IMR-90 (cell line): ENCODE results near the gene PLCB4. TPM values are rescaled to one million over a fixed set of nuclear protein-coding genes. Genes with fewer than 3 reads are reported as not detected.

ENCODE experiments used
- ATAC-seq: fragments of 200-7000 bp; cut with Tn5 transposase; 2 replicates; pipeline ENCODE4 v1.9.1; 2020; ENCODE audit warnings: low read depth, mild to moderate bottlenecking, moderate library complexity
- BruUV-seq: library from RNA; stranded (reverse); fragments of 400-500 nt; replicated peaks from 2 replicates; lab custom pipeline; 2021; lab: Mats Ljungman, UMichigan
- CTCF ChIA-PET: fragments of 300-600 bp; formaldehyde crosslinking; extraction: SDS; loops from one replicate; lab custom pipeline; 2021; ENCODE audit warnings: antibody characterized with exemption; lab: Yijun Ruan, JAX
- POLR2A ChIA-PET: fragments of 300-600 bp; sonication (Branson Sonifier 250); formaldehyde crosslinking; loops from one replicate; lab custom pipeline; 2022; ENCODE audit warnings: antibody characterized with exemption; ENCODE audit not compliant: unreplicated experiment; lab: Charles Lee
- DNase-seq: peaks from one replicate; pipeline ENCODE4 v3.0.0; 2013
- H2AFZ ChIP-seq: replicated peaks from 2 replicates; pipeline ENCODE3; 2013; ENCODE audit warnings: low read length, mild to moderate bottlenecking; ENCODE audit not compliant: poor library complexity
- H2AK5ac ChIP-seq: 2 replicates; pipeline ENCODE4 v1.6.1; 2013; ENCODE audit warnings: low read depth, low read length, inconsistent platforms
- H2AK9ac ChIP-seq: replicated peaks from 2 replicates; pipeline ENCODE3; 2013; ENCODE audit warnings: mild to moderate bottlenecking, low read depth, low read length, moderate library complexity; ENCODE audit not compliant: poor library complexity
- H2BK120ac ChIP-seq: 2 replicates; pipeline ENCODE4 v1.6.1; 2013; ENCODE audit warnings: low read depth, low read length, inconsistent platforms
- H2BK15ac ChIP-seq: 3 replicates; pipeline ENCODE4 v1.6.1; 2013; ENCODE audit warnings: low read depth, low read length, inconsistent platforms
- H2BK20ac ChIP-seq: 2 replicates; pipeline ENCODE4 v1.6.1; 2013; ENCODE audit warnings: low read depth, mild to moderate bottlenecking, inconsistent platforms, low read length, moderate library complexity
- H2BK5ac ChIP-seq: 2 replicates; pipeline ENCODE4 v1.6.1; 2013; ENCODE audit warnings: mild to moderate bottlenecking, low read depth, low read length, inconsistent platforms; ENCODE audit not compliant: poor library complexity, severe bottlenecking
- H3K14ac ChIP-seq: replicated peaks from 2 replicates; pipeline ENCODE4 v1.6.1; 2013; ENCODE audit warnings: low read depth, low read length, inconsistent platforms
- H3K18ac ChIP-seq: 2 replicates; pipeline ENCODE4 v1.6.1; 2013; ENCODE audit warnings: low read depth, low read length, control low read depth
- H3K23ac ChIP-seq: 2 replicates; pipeline ENCODE4 v1.6.1; 2013; ENCODE audit warnings: low read depth, low read length, inconsistent platforms
- H3K27ac ChIP-seq: 2 replicates; pipeline ENCODE4 v1.5.1; 2013; ENCODE audit warnings: mild to moderate bottlenecking, control low read depth, low read length; ENCODE audit not compliant: insufficient read depth
- H3K27me3 ChIP-seq: 2 replicates; pipeline ENCODE4 v1.6.1; 2013; ENCODE audit warnings: low read length; ENCODE audit not compliant: control insufficient read depth, insufficient read depth
- H3K36me3 ChIP-seq: 2 replicates; pipeline ENCODE4 v1.6.1; 2013; ENCODE audit warnings: low read length, mixed read lengths; ENCODE audit not compliant: control insufficient read depth, insufficient read depth
- H3K4ac ChIP-seq: 2 replicates; pipeline ENCODE4 v1.6.1; 2013; ENCODE audit warnings: low read depth, low read length, inconsistent platforms
- H3K4me1 ChIP-seq: 2 replicates; pipeline ENCODE4 v1.6.1; 2013; ENCODE audit warnings: low read length, mixed read lengths; ENCODE audit not compliant: control insufficient read depth, insufficient read depth
- H3K4me2 ChIP-seq: 2 replicates; pipeline ENCODE4 v1.6.1; 2013; ENCODE audit warnings: low read depth, mild to moderate bottlenecking, control low read depth, low read length, moderate library complexity
- H3K4me3 ChIP-seq: 2 replicates; pipeline ENCODE4 v1.5.1; 2013; ENCODE audit warnings: low read depth, mild to moderate bottlenecking, control low read depth, low read length, moderate library complexity; ENCODE audit not compliant: insufficient read depth
- H3K56ac ChIP-seq: 2 replicates; pipeline ENCODE4 v1.6.1; 2013; ENCODE audit warnings: low read length, inconsistent platforms; ENCODE audit not compliant: insufficient read depth; ENCODE audit errors: extremely low read depth
- H3K79me1 ChIP-seq, 2 experiments: 2 replicates each; pipeline ENCODE4 v1.6.1; 2013; ENCODE audit warnings: low read length in 2 of 2, inconsistent platforms in 1 of 2, low read depth in 1 of 2
- H3K9ac ChIP-seq: 2 replicates; pipeline ENCODE4 v1.6.1; 2013; ENCODE audit warnings: low read depth, low read length, control low read depth
- H3K9me1 ChIP-seq: 2 replicates; pipeline ENCODE4 v1.6.1; 2013; ENCODE audit warnings: low read length, inconsistent platforms; ENCODE audit not compliant: insufficient read depth
- H3K9me3 ChIP-seq: 2 replicates; pipeline ENCODE4 v1.6.1; 2013; ENCODE audit warnings: low read length; ENCODE audit not compliant: control insufficient read depth, insufficient read depth
- H4K20me1 ChIP-seq: 2 replicates; pipeline ENCODE4 v1.6.1; 2013; ENCODE audit warnings: low read length, inconsistent platforms; ENCODE audit not compliant: insufficient read depth
- H4K5ac ChIP-seq: 2 replicates; pipeline ENCODE4 v1.6.1; 2013; ENCODE audit warnings: mild to moderate bottlenecking, low read depth, low read length, control low read depth
- H4K8ac ChIP-seq, 2 experiments: 2 replicates each; pipeline ENCODE4 v1.6.1; 2013; ENCODE audit warnings: low read depth in 2 of 2, low read length in 2 of 2, control low read depth in 1 of 2, inconsistent platforms in 1 of 2
- H4K91ac ChIP-seq: 2 replicates; pipeline ENCODE4 v1.6.1; 2013; ENCODE audit warnings: low read depth, low read length, inconsistent platforms; ENCODE audit not compliant: insufficient read depth
- SMC3 ChIP-seq: fragments of 150-350 bp; IDR thresholded peaks from 2 replicates; pipeline ENCODE4 v1.6.1; 2016; ENCODE audit warnings: low read depth, mild to moderate bottlenecking, antibody characterized with exemption, low read length, moderate library complexity
- WGBS, 2 experiments: methylation state at CpG; one replicate each; pipeline versions ENCODE4 v1.1.5 to v1.1.7; 2013; ENCODE audit warnings: missing lambda C conversion rate in 2 of 2; ENCODE audit not compliant: insufficient read length in 1 of 2; ENCODE audit errors: extremely low coverage in 2 of 2; 5-methylcytosine and 5-hydroxymethylcytosine counted together
- dilution Hi-C: fragments of 300-500 bp; cut with HindIII; formaldehyde crosslinking; loops from one replicate; pipeline ENCODE4 v1.14.3; 2018; ENCODE audit warnings: low sequenced_read_pairs; ENCODE audit not compliant: unreplicated experiment
- in situ Hi-C: fragments of 300-500 bp; cut with MboI; formaldehyde crosslinking; loops from 3 replicates; pipeline ENCODE4 v1.14.3; 2019; ENCODE audit warnings: low sequenced_read_pairs, inconsistent platforms, mixed read lengths
- intact Hi-C: fragments of 100-400 bp; cut with micrococcal nuclease; formaldehyde crosslinking; loops from 2 replicates; pipeline ENCODE4 v1.10.0; 2022
- polyA plus RNA-seq, 3 experiments: library from polyadenylated mRNA; depleted of rRNA; stranded (reverse); fragments of >200 nt; gene quantifications; 2 replicates each; pipeline ENCODE4 v1.2.3, GENCODE V29; 2012; ENCODE audit warnings: low replicate concordance in 1 of 3
- total RNA-seq: library from RNA; depleted of rRNA; stranded (reverse); fragments of >200 nt; gene quantifications from 2 replicates; pipeline ENCODE4 v1.2.3, GENCODE V29; 2012
- TF ChIP-seq, protein P1 (sequence below): fragments of 150-350 bp; IDR thresholded peaks from 2 replicates; pipeline ENCODE4 v1.6.1; 2017; ENCODE audit warnings: mild to moderate bottlenecking, antibody characterized with exemption, low read length, low read depth

The PLCB4 gene
- total and polyA plus RNA-seq, 2 of the 4 experiments (the other 2 are of a cell fraction): 12.5 to 24.0 TPM

DNA sequence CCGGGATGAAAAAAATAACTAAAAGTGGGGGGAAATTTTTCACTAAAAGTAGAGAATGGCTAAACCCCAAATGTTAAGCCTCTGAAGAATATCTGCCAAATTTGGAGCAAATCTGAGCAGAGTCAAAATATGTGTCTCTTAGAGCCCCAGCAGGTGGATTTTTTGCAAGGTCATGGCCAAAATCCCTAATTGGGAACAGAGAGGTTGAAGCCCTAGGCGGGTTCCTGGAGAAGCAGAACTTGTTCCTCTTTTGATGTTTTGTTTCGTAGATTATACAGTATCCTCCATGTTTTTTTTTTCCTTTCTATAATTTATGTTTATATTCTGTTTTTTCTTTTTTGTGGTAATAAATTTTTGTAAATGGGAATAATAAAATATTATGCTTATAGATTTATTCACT lies 94.4 kb downstream of the PLCB4 start:
- WGBS, 2 experiments: no CpG with 5 or more reads among the region's 3 CpGs
- Histone ChIP-seq H3K56ac (no peak overlapping the region), H3K36me3 (no peaks in the 10 kb centered on the region), H2BK20ac (no peak overlapping the region), H2AK5ac (no peak overlapping the region), H3K23ac (no peak overlapping the region), H4K20me1 (peaks cover 20% of the 10 kb centered on the region; the same call in 1 of the 2 replicates), H3K9ac (no peak overlapping the region), H3K9me3 (no peaks in the 10 kb centered on the region), H3K18ac (no peak overlapping the region), H3K27ac (no peak overlapping the region), H2BK120ac (no peak overlapping the region), H3K9me1 (peaks cover 9% of the 10 kb centered on the region), H2BK5ac (no peak overlapping the region), H3K4me2 (no peak overlapping the region), H3K4ac (no peak overlapping the region), H2BK15ac (no peak overlapping the region), H3K79me1 (peaks cover 12 to 47% of the 10 kb centered on the region in 2 experiments), H4K91ac (no peak overlapping the region), H4K8ac (no peak overlapping the region), H2AFZ (no peak overlapping the region), H3K4me3 (no peak overlapping the region), H4K5ac (no peak overlapping the region), H2AK9ac (no peak overlapping the region), H3K27me3 (no peaks in the 10 kb centered on the region), H3K4me1 (peaks cover 4% of the 10 kb centered on the region), H3K14ac (no peak overlapping the region)
- in situ Hi-C loops: no loop called here
- dilution Hi-C loops: no loop called here
- intact Hi-C loops: loop anchor here (10.0 kb wide), 1 partner anchor 368 kb away; no protein-coding TSS in a partner anchor
- DNase-seq: no peak
- TF ChIP-seq SMC3: no peak
- TF ChIP-seq, protein P1, sequence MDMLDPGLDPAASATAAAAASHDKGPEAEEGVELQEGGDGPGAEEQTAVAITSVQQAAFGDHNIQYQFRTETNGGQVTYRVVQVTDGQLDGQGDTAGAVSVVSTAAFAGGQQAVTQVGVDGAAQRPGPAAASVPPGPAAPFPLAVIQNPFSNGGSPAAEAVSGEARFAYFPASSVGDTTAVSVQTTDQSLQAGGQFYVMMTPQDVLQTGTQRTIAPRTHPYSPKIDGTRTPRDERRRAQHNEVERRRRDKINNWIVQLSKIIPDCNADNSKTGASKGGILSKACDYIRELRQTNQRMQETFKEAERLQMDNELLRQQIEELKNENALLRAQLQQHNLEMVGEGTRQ: no peak
- BruUV-seq: no TSS peak
- ChIA-PET CTCF (no interaction called here), POLR2A (no interaction called here)
- no peak for ATAC-seq
